ENCODE data around the gene CRYBG2.
"Not testable (repeated sequence)": the region's sequence is repeated elsewhere in the genome, so short reads cannot be mapped to it uniquely, and the experiment has no call there.

Gene CRYBG2

GRCh38 chr1:26350343-26350700, 3.6 kb downstream of the CRYBG2 start:
- no peak for FAIRE-seq

GRCh38 chr1:26349877-26350244, 4.1 kb downstream of the CRYBG2 start:
- FAIRE-seq = no peak

- no peak for FAIRE-seq
Observed at GRCh38 chr1:26349188-26349876, 4.6 kb downstream of the CRYBG2 start.

GRCh38 chr1:26346274-26347033, 7.5 kb downstream of the CRYBG2 start:
- FAIRE-seq = no peak

GRCh38 chr1:26345718-26346117, 8.2 kb downstream of the CRYBG2 start:
- FAIRE-seq = no peak

- no peak for FAIRE-seq
Observed at GRCh38 chr1:26344147-26344920, 9.6 kb downstream of the CRYBG2 start.

DNA sequence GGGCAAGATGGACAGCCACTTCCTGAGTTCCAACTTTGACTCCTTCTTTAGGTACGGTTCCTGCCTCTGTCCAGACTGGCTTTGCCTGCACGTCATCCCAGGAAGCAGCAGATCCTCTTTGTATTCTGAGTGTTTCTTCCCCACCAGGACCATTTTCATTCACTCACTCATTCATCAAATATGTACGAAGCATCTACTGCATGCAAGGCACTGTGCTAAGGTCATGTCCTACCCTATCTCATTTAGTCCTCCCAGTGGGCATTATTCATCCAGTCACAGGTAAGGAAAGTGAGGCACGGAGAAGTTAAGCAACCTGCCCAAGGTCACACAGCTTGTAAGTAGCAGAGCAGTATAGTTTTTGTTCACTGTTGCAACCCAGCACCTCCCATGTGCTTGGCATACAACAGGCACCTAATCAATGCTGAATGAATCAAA, 13.9 kb downstream of the CRYBG2 start:
- no peak for FAIRE-seq

- FAIRE-seq = no peak
Observed at GRCh38 chr1:26338670-26339069, 15.3 kb downstream of the CRYBG2 start.

- no peak for FAIRE-seq
Observed at GRCh38 chr1:26337625-26338024, 16.3 kb downstream of the CRYBG2 start.

GRCh38 chr1:26337206-26337535, 16.8 kb downstream of the CRYBG2 start:
- FAIRE-seq = no peak

DNA sequence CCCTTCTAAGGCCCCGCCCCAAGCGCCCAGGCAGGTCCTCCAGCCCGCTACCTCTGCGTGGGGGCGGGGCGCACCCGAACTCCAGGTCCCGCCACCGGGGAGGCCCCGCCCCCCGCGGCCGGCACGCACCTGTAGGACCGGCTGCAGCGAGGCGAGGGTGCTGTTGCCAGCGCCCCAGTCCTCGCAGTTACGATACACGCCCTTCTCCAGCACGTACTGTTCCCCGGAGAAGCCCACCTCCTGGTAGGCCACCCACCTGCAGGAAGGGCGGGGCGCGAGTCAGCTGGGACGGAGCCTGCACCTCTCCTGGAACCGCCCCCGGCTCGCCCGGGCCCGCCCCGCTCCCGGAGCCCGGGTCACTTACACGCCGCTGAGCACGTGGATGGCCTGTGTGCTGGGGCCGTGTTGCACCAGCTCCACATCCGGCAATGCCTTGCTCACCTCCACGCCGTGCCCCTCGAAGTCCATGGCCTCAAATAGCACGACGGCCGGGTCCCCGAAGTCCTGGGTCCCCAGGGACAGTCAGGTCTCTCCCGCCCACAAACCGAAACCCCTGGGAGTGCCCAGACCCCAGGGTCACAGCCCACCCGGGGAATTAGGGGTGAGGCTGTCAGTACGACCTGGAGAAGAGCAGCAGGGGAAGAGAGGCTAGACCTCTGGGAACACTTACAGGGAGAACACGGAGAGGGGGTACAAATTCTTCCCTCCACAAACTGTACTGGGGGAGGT, 17.3 kb downstream of the CRYBG2 start:
- no peak for FAIRE-seq

GRCh38 chr1:26335774-26336476, 18.0 kb downstream of the CRYBG2 start:
- FAIRE-seq = no peak

- FAIRE-seq = not testable (repeated sequence)
Observed at GRCh38 chr1:26333312-26333711, 20.6 kb downstream of the CRYBG2 start.

DNA sequence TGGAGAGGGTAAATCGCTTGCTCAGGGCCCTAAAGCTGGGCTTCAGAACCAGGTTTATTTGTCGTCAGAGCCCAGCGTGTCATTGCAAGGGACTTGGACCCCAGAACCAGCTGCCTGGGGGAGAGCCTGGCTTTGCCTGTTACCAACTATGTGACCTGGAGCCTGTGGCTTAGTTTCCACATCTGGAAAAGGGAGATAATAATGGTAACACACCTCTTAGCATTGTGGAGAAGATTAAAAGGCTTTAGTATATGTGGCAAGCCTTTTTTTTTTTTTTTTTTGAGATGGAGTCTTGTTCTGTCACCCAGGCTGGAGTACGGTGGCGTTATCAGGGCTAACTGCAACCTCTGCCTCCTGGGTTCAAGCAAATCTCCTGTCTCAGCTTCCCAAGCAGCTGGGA, 23.7 kb downstream of the CRYBG2 start:
- no peak for FAIRE-seq

GRCh38 chr1:26329380-26329779, 24.6 kb downstream of the CRYBG2 start:
- not testable (repeated sequence) for FAIRE-seq

GRCh38 chr1:26328597-26328996, 25.3 kb downstream of the CRYBG2 start:
- FAIRE-seq = no peak

- no peak for FAIRE-seq
Observed at GRCh38 chr1:26327956-26328362, 26.0 kb downstream of the CRYBG2 start.

- no peak for FAIRE-seq
Observed at GRCh38 chr1:26324550-26324949, 29.4 kb downstream of the CRYBG2 start.

DNA sequence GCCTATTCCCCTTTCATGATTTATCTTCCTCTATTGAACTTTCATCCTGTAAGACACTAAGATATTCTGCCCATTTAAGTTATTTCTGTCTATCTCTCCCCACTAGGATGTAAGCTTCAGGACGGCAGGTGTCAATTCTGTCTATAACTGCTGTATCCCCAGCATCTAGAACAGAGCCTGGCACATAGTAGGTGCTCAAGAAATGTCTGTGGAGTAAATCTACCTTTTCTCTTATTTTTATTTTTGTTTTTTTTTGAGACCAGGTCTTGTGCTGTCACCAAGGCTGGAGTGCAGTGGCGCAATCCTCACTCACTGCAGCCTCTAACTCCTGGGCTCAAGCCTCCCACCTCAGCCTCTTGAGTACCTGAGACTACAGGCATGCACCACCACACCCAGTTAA, 30.5 kb downstream of the CRYBG2 start:
- FAIRE-seq = no peak

DNA sequence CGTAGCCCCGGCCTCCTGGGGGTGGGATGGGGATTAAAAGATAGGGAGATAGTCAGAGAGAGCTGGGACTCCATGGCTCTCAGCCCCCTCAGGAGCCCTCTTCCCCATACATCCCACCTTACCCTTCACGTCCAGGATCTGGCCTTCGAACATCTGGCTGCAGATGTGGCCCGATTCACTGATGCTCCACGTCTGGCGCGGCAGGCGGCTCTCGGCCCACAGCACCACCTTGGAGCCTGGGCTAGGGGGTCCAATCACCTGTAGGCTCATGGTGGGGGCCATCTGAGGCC, 31.9 kb downstream of the CRYBG2 start:
- no peak for FAIRE-seq

GRCh38 chr1:26321315-26322041, 32.5 kb downstream of the CRYBG2 start:
- FAIRE-seq = peak; percentile 80

DNA sequence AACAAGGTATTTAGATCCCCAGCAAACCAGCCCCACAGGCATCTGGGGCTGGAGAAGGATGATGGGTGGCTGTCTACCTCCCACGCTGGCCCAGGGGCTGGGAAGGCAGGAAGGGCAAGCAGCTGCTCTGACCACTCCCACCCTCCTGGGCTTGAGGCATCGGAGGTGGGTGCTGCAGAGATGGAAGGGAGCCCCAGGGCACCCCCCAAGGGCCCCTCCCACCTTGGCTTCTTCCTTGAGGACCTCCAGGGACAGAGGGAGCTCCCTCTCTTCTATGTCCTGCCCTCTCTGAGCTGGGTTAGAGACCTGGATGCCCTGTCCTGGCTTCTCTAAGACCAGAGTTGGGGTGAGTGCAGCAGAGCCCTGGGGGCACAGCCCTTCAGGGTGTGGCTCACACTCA, 33.0 kb downstream of the CRYBG2 start:
- FAIRE-seq = no peak
